Liver (tissue), 9 donors: ENCODE measurements around the gene PELI3. TPM values are rescaled to one million over a fixed set of nuclear protein-coding genes. Genes with fewer than 3 reads are reported as not detected.

Experiments
- DNase-seq: peaks from one replicate; pipeline ENCODE4 v3.0.0-alpha.2; 2017; ENCODE audit warnings: low spot score
- H3K27ac ChIP-seq, 2 donors: one replicate each; pipeline ENCODE4 v1.7.0; 2013; ENCODE audit warnings: inconsistent platforms in 2 of 2, low read length in 2 of 2, control low read depth in 1 of 2, low read depth in 1 of 2, mild to moderate bottlenecking in 1 of 2
- H3K27me3 ChIP-seq, 4 donors: one replicate each; pipeline versions ENCODE4 v1.6.1 to v1.7.0; 2013; ENCODE audit warnings: low read length in 3 of 4, inconsistent platforms in 1 of 4, mild to moderate bottlenecking in 1 of 4, moderate library complexity in 1 of 4; ENCODE audit not compliant: control insufficient read depth in 4 of 4, insufficient read depth in 4 of 4
- H3K36me3 ChIP-seq, 4 donors: one replicate each; pipeline versions ENCODE4 v1.6.1 to v1.7.0; 2013; ENCODE audit warnings: low read length in 3 of 4, mild to moderate bottlenecking in 3 of 4, low read depth in 1 of 4, moderate library complexity in 1 of 4; ENCODE audit not compliant: control insufficient read depth in 4 of 4, insufficient read depth in 3 of 4
- H3K4me1 ChIP-seq, 4 donors: one replicate each; pipeline versions ENCODE4 v1.6.1 to v1.7.0; 2013; ENCODE audit warnings: low read length in 3 of 4, mild to moderate bottlenecking in 3 of 4, moderate library complexity in 1 of 4; ENCODE audit not compliant: control insufficient read depth in 4 of 4, insufficient read depth in 4 of 4
- H3K4me3 ChIP-seq, 3 donors: one replicate each; pipeline versions ENCODE4 v1.6.1 to v1.7.0; 2013; ENCODE audit warnings: low read length in 3 of 3, control low read depth in 1 of 3, low read depth in 1 of 3, mild to moderate bottlenecking in 1 of 3
- H3K9ac ChIP-seq, 2 donors: one replicate each; pipeline ENCODE4 v1.7.0; 2013; ENCODE audit warnings: low read length in 2 of 2, mild to moderate bottlenecking in 2 of 2, moderate library complexity in 2 of 2, control low read depth in 1 of 2, low read depth in 1 of 2
- H3K9me3 ChIP-seq, 4 donors: one replicate each; pipeline versions ENCODE4 v1.6.1 to v1.7.0; 2013; ENCODE audit warnings: low read length in 3 of 4; ENCODE audit not compliant: control insufficient read depth in 4 of 4
- EGR1 ChIP-seq, 2 donors: IDR thresholded peaks; 2 replicates each; pipeline ENCODE4 v1.6.1; 2016 to 2018; ENCODE audit warnings: antibody characterized with exemption in 2 of 2, low read depth in 2 of 2
- FOXA1 ChIP-seq: IDR thresholded peaks from 2 replicates; pipeline ENCODE4 v1.6.1; 2016; ENCODE audit warnings: antibody characterized with exemption
- FOXA2 ChIP-seq: IDR thresholded peaks from 2 replicates; pipeline ENCODE4 v1.6.1; 2016; ENCODE audit warnings: antibody characterized with exemption
- GABPA ChIP-seq, 2 donors: IDR thresholded peaks in 1 of 2; conservative IDR thresholded peaks in 1 of 2; 2 replicates each; pipeline ENCODE4 v1.6.1; 2016; ENCODE audit warnings: antibody characterized with exemption in 2 of 2, mild to moderate bottlenecking in 1 of 2, moderate library complexity in 1 of 2
- HNF4A ChIP-seq, 2 donors: conservative IDR thresholded peaks; 2 replicates each; pipeline ENCODE4 v1.6.1; 2016; ENCODE audit warnings: antibody characterized with exemption in 2 of 2, mild to moderate bottlenecking in 2 of 2
- HNF4G ChIP-seq: IDR thresholded peaks from 2 replicates; pipeline ENCODE4 v1.6.1; 2016; ENCODE audit warnings: antibody characterized with exemption
- JUND ChIP-seq, 2 donors: IDR thresholded peaks; 2 replicates each; pipeline ENCODE4 v1.6.1; 2016; ENCODE audit warnings: antibody characterized with exemption in 2 of 2
- NR2F2 ChIP-seq: IDR thresholded peaks from 2 replicates; pipeline ENCODE4 v1.6.1; 2016; ENCODE audit warnings: antibody characterized with exemption
- RAD21 ChIP-seq, 2 donors: IDR thresholded peaks; 2 replicates each; pipeline ENCODE4 v1.6.1; 2016; ENCODE audit warnings: antibody characterized with exemption in 2 of 2, mild to moderate bottlenecking in 2 of 2
- REST ChIP-seq: IDR thresholded peaks from 2 replicates; pipeline ENCODE4 v1.6.1; 2016; ENCODE audit warnings: antibody characterized with exemption, mild to moderate bottlenecking
- RXRA ChIP-seq, 2 donors: IDR thresholded peaks; 2 replicates each; pipeline ENCODE4 v1.6.1; 2017 to 2018; ENCODE audit warnings: antibody characterized with exemption in 2 of 2, mild to moderate bottlenecking in 1 of 2
- SP1 ChIP-seq: IDR thresholded peaks from 2 replicates; pipeline ENCODE4 v1.6.1; 2018; ENCODE audit warnings: antibody characterized with exemption, mild to moderate bottlenecking
- TAF1 ChIP-seq: conservative IDR thresholded peaks from 2 replicates; pipeline ENCODE4 v1.6.1; 2016; ENCODE audit warnings: antibody characterized with exemption, mild to moderate bottlenecking
- YY1 ChIP-seq: IDR thresholded peaks from 2 replicates; pipeline ENCODE4 v1.6.1; 2016; ENCODE audit warnings: antibody characterized with exemption, mild to moderate bottlenecking
- WGBS: extraction: QIAGEN DNeasy Blood & Tissue Kit; methylation state at CpG from one replicate; pipeline ENCODE4 v1.1.7; 2013; 5-methylcytosine and 5-hydroxymethylcytosine counted together
- polyA plus RNA-seq, 2 donors: library from polyadenylated mRNA; stranded (reverse) in 1 of 2; unstranded in 1 of 2; fragments of 200-250 nt in 1 of 2; fragments of >200 nt in 1 of 2; fragmentation: Nextera tagmentation in 1 of 2; extraction: Ambion mirVana in 1 of 2; gene quantifications; one replicate each; pipeline versions ENCODE4 v1.2.1 to v1.2.3, GENCODE V29; 2013 to 2015
- total RNA-seq, 2 donors: library from RNA; depleted of rRNA; stranded (reverse); fragments of >200 nt; gene quantifications; one replicate each; pipeline ENCODE4 v1.2.3, GENCODE V29; 2014
- TF ChIP-seq, protein P1 (sequence below): IDR thresholded peaks from 2 replicates; pipeline ENCODE4 v1.6.1; 2016; ENCODE audit warnings: antibody characterized with exemption
- TF ChIP-seq, protein P2 (sequence below): fragments of 150-350 bp; IDR thresholded peaks from 2 replicates; pipeline ENCODE4 v1.5.1; 2017; ENCODE audit warnings: improper control_type of control experiment, low read depth, low read length; ENCODE audit not compliant: missing input control
- TF ChIP-seq, protein P3 (sequence below): IDR thresholded peaks from 2 replicates; pipeline ENCODE4 v1.6.1; 2016; ENCODE audit warnings: antibody characterized with exemption
- donor health status: healthy.
- donor health status: healthy.
- donor health status: healthy.
- donor health status: healthy.
- donor health status: healthy.

The PELI3 gene
- total and polyA plus RNA-seq, 4 donors, result 1.7 to 5.4 (median 2.1) TPM

- Histone ChIP-seq H3K27me3 (no peaks in the 10 kb centered on the region), H3K4me1 (no peaks in the 10 kb centered on the region), H3K4me3 (no peak overlapping the region), H3K27ac (no peak overlapping the region), H3K36me3 (peaks cover 6 to 47% (median 9%) of the 10 kb centered on the region in 4 donors), H3K9ac (no peak overlapping the region), H3K9me3 (no peaks in the 10 kb centered on the region)
- 96% methylated on average over 7 of the region's 7 CpGs for WGBS
- no peak for DNase-seq
- no peak for TF ChIP-seq REST
- TF ChIP-seq FOXA1, result no peak
- TF ChIP-seq RXRA (IDR thresholded peaks at IDR 0.05), result no peak
- TF ChIP-seq EGR1 (IDR thresholded peaks at IDR 0.05; ENCODE audit: low read depth in 2 of 2), result no peak
- TF ChIP-seq, protein P1, sequence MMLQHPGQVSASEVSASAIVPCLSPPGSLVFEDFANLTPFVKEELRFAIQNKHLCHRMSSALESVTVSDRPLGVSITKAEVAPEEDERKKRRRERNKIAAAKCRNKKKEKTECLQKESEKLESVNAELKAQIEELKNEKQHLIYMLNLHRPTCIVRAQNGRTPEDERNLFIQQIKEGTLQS, result no peak
- TF ChIP-seq YY1, result no peak
- no peak for TF ChIP-seq TAF1
- no peak for TF ChIP-seq GABPA (IDR thresholded peaks at IDR 0.05 in 1 of 2, conservative IDR thresholded peaks at IDR 0.05 in 1 of 2)
- TF ChIP-seq, protein P2, sequence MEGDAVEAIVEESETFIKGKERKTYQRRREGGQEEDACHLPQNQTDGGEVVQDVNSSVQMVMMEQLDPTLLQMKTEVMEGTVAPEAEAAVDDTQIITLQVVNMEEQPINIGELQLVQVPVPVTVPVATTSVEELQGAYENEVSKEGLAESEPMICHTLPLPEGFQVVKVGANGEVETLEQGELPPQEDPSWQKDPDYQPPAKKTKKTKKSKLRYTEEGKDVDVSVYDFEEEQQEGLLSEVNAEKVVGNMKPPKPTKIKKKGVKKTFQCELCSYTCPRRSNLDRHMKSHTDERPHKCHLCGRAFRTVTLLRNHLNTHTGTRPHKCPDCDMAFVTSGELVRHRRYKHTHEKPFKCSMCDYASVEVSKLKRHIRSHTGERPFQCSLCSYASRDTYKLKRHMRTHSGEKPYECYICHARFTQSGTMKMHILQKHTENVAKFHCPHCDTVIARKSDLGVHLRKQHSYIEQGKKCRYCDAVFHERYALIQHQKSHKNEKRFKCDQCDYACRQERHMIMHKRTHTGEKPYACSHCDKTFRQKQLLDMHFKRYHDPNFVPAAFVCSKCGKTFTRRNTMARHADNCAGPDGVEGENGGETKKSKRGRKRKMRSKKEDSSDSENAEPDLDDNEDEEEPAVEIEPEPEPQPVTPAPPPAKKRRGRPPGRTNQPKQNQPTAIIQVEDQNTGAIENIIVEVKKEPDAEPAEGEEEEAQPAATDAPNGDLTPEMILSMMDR, result no peak
- TF ChIP-seq RAD21 (IDR thresholded peaks at IDR 0.05), result no peak
- no peak for TF ChIP-seq NR2F2
- TF ChIP-seq SP1, result no peak
- no peak for TF ChIP-seq HNF4G
- TF ChIP-seq FOXA2, result no peak
- TF ChIP-seq HNF4A (conservative IDR thresholded peaks at IDR 0.05), result no peak
- no peak for TF ChIP-seq JUND (IDR thresholded peaks at IDR 0.05)
- TF ChIP-seq, protein P3, sequence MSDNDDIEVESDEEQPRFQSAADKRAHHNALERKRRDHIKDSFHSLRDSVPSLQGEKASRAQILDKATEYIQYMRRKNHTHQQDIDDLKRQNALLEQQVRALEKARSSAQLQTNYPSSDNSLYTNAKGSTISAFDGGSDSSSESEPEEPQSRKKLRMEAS, result no peak
These were observed 27.8 kb downstream of the PELI3 start for GRCh38 chr11:66494458-66494857.

DNA sequence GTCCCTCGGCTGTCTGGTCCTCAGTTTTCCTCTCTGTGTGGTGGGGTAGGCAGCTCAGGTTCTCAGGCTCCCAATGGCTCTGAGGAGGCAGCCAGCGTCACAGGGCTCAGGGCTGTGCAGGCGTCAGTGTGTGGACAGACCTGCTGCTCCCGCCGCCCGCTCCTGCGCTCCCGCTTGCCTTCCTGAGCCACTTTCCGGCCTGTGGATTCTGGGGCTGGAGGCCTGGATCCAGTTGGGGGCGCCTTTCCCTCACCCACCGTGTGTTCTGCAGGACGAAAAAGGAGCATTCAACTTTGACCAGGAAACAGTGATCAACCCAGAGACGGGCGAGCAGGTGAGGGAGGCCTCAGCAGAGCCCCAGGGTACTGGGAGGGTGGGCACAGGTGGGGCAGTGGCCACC, 28.2 kb downstream of the PELI3 start:
- 93% methylated on average over 14 of the region's 14 CpGs for WGBS
- Histone ChIP-seq H3K9ac (no peak overlapping the region), H3K27me3 (no peaks in the 10 kb centered on the region), H3K36me3 (peaks cover 6 to 43% (median 9%) of the 10 kb centered on the region in 4 donors), H3K27ac (no peak overlapping the region), H3K4me3 (no peak overlapping the region), H3K4me1 (no peaks in the 10 kb centered on the region), H3K9me3 (no peaks in the 10 kb centered on the region)
- DNase-seq, result no peak
- TF ChIP-seq SP1, result no peak
- TF ChIP-seq, protein P2, result no peak
- TF ChIP-seq EGR1 (IDR thresholded peaks at IDR 0.05; ENCODE audit: low read depth in 2 of 2), result no peak
- no peak for TF ChIP-seq NR2F2
- no peak for TF ChIP-seq RAD21 (IDR thresholded peaks at IDR 0.05)
- no peak for TF ChIP-seq YY1
- no peak for TF ChIP-seq REST
- TF ChIP-seq TAF1, result no peak
- no peak for TF ChIP-seq JUND (IDR thresholded peaks at IDR 0.05)
- TF ChIP-seq GABPA (IDR thresholded peaks at IDR 0.05 in 1 of 2, conservative IDR thresholded peaks at IDR 0.05 in 1 of 2), result no peak
- TF ChIP-seq FOXA2, result no peak
- no peak for TF ChIP-seq HNF4A (conservative IDR thresholded peaks at IDR 0.05)
- no peak for TF ChIP-seq HNF4G
- TF ChIP-seq FOXA1, result no peak
- TF ChIP-seq RXRA (IDR thresholded peaks at IDR 0.05), result no peak
- TF ChIP-seq, protein P1, result no peak
- TF ChIP-seq, protein P3, result no peak
